HG02642 (cell line): Measurements from ENCODE around the gene NFE2.
"Not testable (repeated sequence)": the region's sequence is repeated elsewhere in the genome, so short reads cannot be mapped to it uniquely, and the experiment has no call there.

Experiments used
- ATAC-seq: cut with Tn5 transposase; IDR thresholded peaks from one replicate; pipeline ENCODE4 v1.9.1; 2021; ENCODE audit warnings: mild to moderate bottlenecking; ENCODE audit not compliant: unreplicated experiment, poor library complexity

NFE2 gene

GRCh38 chr12:54285150-54286041 is 15.4 kb downstream of the NFE2 start:
- ATAC-seq, result no peak

- not testable (repeated sequence) for ATAC-seq
Measured at GRCh38 chr12:54284070-54284780, 16.6 kb downstream of the NFE2 start.

GRCh38 chr12:54282949-54283593 is 17.7 kb downstream of the NFE2 start:
- no peak for ATAC-seq

- ATAC-seq, result not testable (repeated sequence)
Measured at GRCh38 chr12:54281694-54282093, 19.1 kb downstream of the NFE2 start.

GRCh38 chr12:54281261-54281638 is 19.6 kb downstream of the NFE2 start:
- ATAC-seq, result not testable (repeated sequence)

- ATAC-seq, result peak; percentile 87
Measured at GRCh38 chr12:54280468-54281260, 20.2 kb downstream of the NFE2 start, which contains the start of gene HNRNPA1. Gene HNRNPA1, plus strand, starts transcription at chr12:54280726. Its CDS starts 82 bp downstream, at chr12:54280808.

- ATAC-seq, result peak; percentile 68
Measured at GRCh38 chr12:54279632-54280467, 21.0 kb downstream of the NFE2 start, which contains the start of gene CBX5. Gene CBX5, minus strand, starts transcription at chr12:54280122. Its CDS starts 22,472 bp downstream, at chr12:54257650.

- ATAC-seq, result no peak
Measured at GRCh38 chr12:54279227-54279631, 21.6 kb downstream of the NFE2 start.

- ATAC-seq, result no peak
Measured at GRCh38 chr12:54277823-54278276, 23.0 kb downstream of the NFE2 start.

- no peak for ATAC-seq
Measured at GRCh38 chr12:54276368-54276767, 24.4 kb downstream of the NFE2 start.

GRCh38 chr12:54273981-54274380 is 26.8 kb downstream of the NFE2 start:
- ATAC-seq, result no peak

GRCh38 chr12:54272214-54272613 is 28.6 kb downstream of the NFE2 start:
- no peak for ATAC-seq

- ATAC-seq, result no peak
Measured at GRCh38 chr12:54270345-54270744, 30.5 kb downstream of the NFE2 start.

GRCh38 chr12:54266852-54267251 is 34.0 kb downstream of the NFE2 start:
- ATAC-seq, result no peak

GRCh38 chr12:54265364-54265812 is 35.4 kb downstream of the NFE2 start:
- ATAC-seq, result no peak

GRCh38 chr12:54262403-54262925 is 38.4 kb downstream of the NFE2 start:
- no peak for ATAC-seq

GRCh38 chr12:54261815-54262402 is 38.9 kb downstream of the NFE2 start:
- ATAC-seq, result no peak
